Thyroid gland (tissue), 4 donors: Measurements from ENCODE around the gene GATC.

Experiments
- CTCF ChIP-seq, 6 experiments: fragments of 200-600 bp in 3 of 6; fragments of 450-650 bp in 3 of 6; sonication (generic) in 3 of 6; IDR thresholded peaks; one replicate each; pipeline ENCODE4 v1.5.1; 2016 to 2019; ENCODE audit warnings: antibody characterized with exemption in 6 of 6, mild to moderate bottlenecking in 2 of 6, inconsistent platforms in 1 of 6, moderate library complexity in 1 of 6
- POLR2A ChIP-seq, 2 donors: fragments of 450-650 bp; IDR thresholded peaks; one replicate each; pipeline ENCODE4 v1.6.1; 2017; ENCODE audit warnings: antibody characterized with exemption in 2 of 2, mild to moderate bottlenecking in 2 of 2, moderate library complexity in 1 of 2

GRCh38 chr12:120485961-120486881 lies 40.0 kb downstream of the GATC start:
- TF ChIP-seq POLR2A (IDR thresholded peaks at IDR 0.05): no peak
- TF ChIP-seq CTCF (IDR thresholded peaks at IDR 0.05): no peak
